SK-N-SH (cell line): Measurements from ENCODE around the gene TRAPPC8. TPM values are rescaled to one million over a fixed set of nuclear protein-coding genes. Genes with fewer than 3 reads are reported as not detected.

Experiments
- CTCF ChIA-PET: fragments of 300-600, 350-600 bp; formaldehyde crosslinking; extraction: SDS; loops from one replicate; lab custom pipeline; 2021; lab: Yijun Ruan, JAX
- POLR2A ChIA-PET: fragments of 350-600 bp; sonication (Branson Sonifier 250); formaldehyde crosslinking; extraction: SDS; loops from one replicate; lab custom pipeline; 2020; ENCODE audit warnings: antibody characterized with exemption, inconsistent platforms; lab: Yijun Ruan, JAX
- DNase-seq: peaks from one replicate; pipeline ENCODE4 v3.0.0; 2012
- H2AFZ ChIP-seq: fragments of 200-600 bp; sonication (generic); 2 replicates; pipeline ENCODE4 v1.8.1; 2016; ENCODE audit warnings: antibody characterized with exemption, mild to moderate bottlenecking, low read depth
- H3F3A ChIP-seq: fragments of 200-600 bp; sonication (generic); replicated peaks from 2 replicates; pipeline ENCODE3; 2016; ENCODE audit warnings: antibody characterized with exemption, mild to moderate bottlenecking; ENCODE audit not compliant: insufficient read depth
- H3K27ac ChIP-seq, 2 experiments: fragments of 200-500 bp in 1 of 2; fragments of 200-600 bp in 1 of 2; sonication (Bioruptor generic) in 1 of 2; sonication (generic), shearing (Covaris generic) in 1 of 2; 2 replicates each; pipeline versions ENCODE4 v1.5.1 to v1.6.1; 2014 to 2016; ENCODE audit warnings: low read depth in 2 of 2, inconsistent platforms in 1 of 2, low read length in 1 of 2, mild to moderate bottlenecking in 1 of 2, mixed read lengths in 1 of 2
- H3K27me3 ChIP-seq: fragments of 200-600 bp; sonication (generic), shearing (Covaris generic); 2 replicates; pipeline ENCODE4 v1.6.1; 2016; ENCODE audit warnings: mixed run types; ENCODE audit not compliant: insufficient read depth
- H3K36me3 ChIP-seq, 2 experiments: fragments of 200-500 bp in 1 of 2; fragments of 200-600 bp in 1 of 2; sonication (Bioruptor generic) in 1 of 2; sonication (generic) in 1 of 2; replicated peaks in 1 of 2; 2 replicates each; pipeline versions ENCODE3 to v1.5.1; 2014 to 2016; ENCODE audit warnings: low read length in 1 of 2, mild to moderate bottlenecking in 1 of 2; ENCODE audit not compliant: insufficient read depth in 2 of 2, control insufficient read depth in 1 of 2
- H3K4me1 ChIP-seq, 2 experiments: fragments of 200-500 bp in 1 of 2; fragments of 200-600 bp in 1 of 2; sonication (Bioruptor generic) in 1 of 2; sonication (generic), shearing (Covaris generic) in 1 of 2; 2 replicates each; pipeline versions ENCODE4 v1.5.1 to v1.6.1; 2014 to 2016; ENCODE audit warnings: low read depth in 1 of 2, low read length in 1 of 2, mixed run types in 1 of 2; ENCODE audit not compliant: insufficient read depth in 2 of 2, control insufficient read depth in 1 of 2
- H3K4me2 ChIP-seq: fragments of 200-600 bp; sonication (generic), shearing (Covaris generic); 2 replicates; pipeline ENCODE4 v1.6.1; 2017; ENCODE audit warnings: mixed run types
- H3K4me3 ChIP-seq, 2 experiments: fragments of 200-500 bp in 1 of 2; fragments of 200-600 bp in 1 of 2; sonication (Bioruptor generic) in 1 of 2; sonication (generic), shearing (Covaris generic) in 1 of 2; 2 replicates each; pipeline versions ENCODE4 v1.5.1 to v1.8.1; 2014 to 2016; ENCODE audit warnings: low read depth in 2 of 2, inconsistent platforms in 1 of 2, low read length in 1 of 2, mild to moderate bottlenecking in 1 of 2, mixed read lengths in 1 of 2, moderate library complexity in 1 of 2
- H3K79me2 ChIP-seq: fragments of 200-600 bp; sonication (generic); 2 replicates; pipeline ENCODE4 v1.8.1; 2017; ENCODE audit warnings: mild to moderate bottlenecking; ENCODE audit not compliant: insufficient read depth
- H3K9ac ChIP-seq: fragments of 200-600 bp; sonication (generic); 2 replicates; pipeline ENCODE4 v1.6.1; 2017; ENCODE audit warnings: mixed run types
- H3K9me2 ChIP-seq: fragments of 200-600 bp; sonication (generic); 2 replicates; pipeline ENCODE4 v1.6.1; 2017; ENCODE audit warnings: mixed run types
- H3K9me3 ChIP-seq: fragments of 200-600 bp; sonication (generic); 2 replicates; pipeline ENCODE4 v1.6.1; 2017; ENCODE audit warnings: mixed run types, mild to moderate bottlenecking, moderate library complexity
- H4K20me1 ChIP-seq: fragments of 200-600 bp; sonication (generic); 2 replicates; pipeline ENCODE4 v1.6.1; 2017; ENCODE audit warnings: mild to moderate bottlenecking, mixed run types; ENCODE audit not compliant: insufficient read depth
- EP300 ChIP-seq, 2 experiments: IDR thresholded peaks; 2 replicates each; pipeline versions ENCODE4 v1.4.0 to v1.6.1; 2012; ENCODE audit warnings: borderline replicate concordance in 1 of 2, low read depth in 1 of 2, low read length in 1 of 2
- EZH2phosphoT487 ChIP-seq: fragments of 200-600 bp; sonication (generic); IDR thresholded peaks from 2 replicates; pipeline ENCODE4 v1.6.1; 2017; ENCODE audit warnings: low read depth, mixed run types, mild to moderate bottlenecking, antibody characterized with exemption, moderate library complexity, borderline replicate concordance
- FOXJ3 ChIP-seq: sonication (generic); formaldehyde crosslinking; IDR thresholded peaks from 2 replicates; pipeline ENCODE4 v1.5.1; 2020; ENCODE audit warnings: mild to moderate bottlenecking, missing genetic modification reagents
- GABPA ChIP-seq: IDR thresholded peaks from 2 replicates; pipeline ENCODE4 v1.4.0; 2012; ENCODE audit warnings: low read depth, mild to moderate bottlenecking
- GATA2 ChIP-seq: sonication (generic); formaldehyde crosslinking; IDR thresholded peaks from 2 replicates; pipeline ENCODE4 v1.5.0; 2020; ENCODE audit warnings: mild to moderate bottlenecking, missing genetic modification reagents
- JUND ChIP-seq: IDR thresholded peaks from 2 replicates; pipeline ENCODE4 v1.4.0; 2012
- MEF2A ChIP-seq: IDR thresholded peaks from 2 replicates; pipeline ENCODE4 v1.4.0; 2012; ENCODE audit warnings: low read depth, borderline replicate concordance
- NFIC ChIP-seq: IDR thresholded peaks from 2 replicates; pipeline ENCODE4 v1.4.0; 2012; ENCODE audit warnings: borderline replicate concordance
- NRF1 ChIP-seq: IDR thresholded peaks from 2 replicates; pipeline ENCODE4 v1.6.1; 2012; ENCODE audit warnings: low read depth, mild to moderate bottlenecking, low read length
- RAD21 ChIP-seq: IDR thresholded peaks from 2 replicates; pipeline ENCODE4 v1.6.1; 2012; ENCODE audit warnings: mild to moderate bottlenecking, low read length
- RCOR1 ChIP-seq: fragments of 150-350 bp; IDR thresholded peaks from 2 replicates; pipeline ENCODE4 v1.6.1; 2017; ENCODE audit warnings: antibody characterized with exemption, low read length
- REST ChIP-seq: IDR thresholded peaks from 2 replicates; pipeline ENCODE4 v1.6.1; 2012; ENCODE audit warnings: mild to moderate bottlenecking, low read depth, low read length, moderate library complexity
- SMC3 ChIP-seq: IDR thresholded peaks from 2 replicates; pipeline ENCODE4 v1.6.1; 2012; ENCODE audit warnings: low read depth, low read length, improper control_type of control experiment
- TAF1 ChIP-seq: IDR thresholded peaks from 2 replicates; pipeline ENCODE4 v1.6.1; 2012; ENCODE audit warnings: low read depth, mild to moderate bottlenecking, low read length, moderate library complexity, borderline replicate concordance
- TEAD4 ChIP-seq: IDR thresholded peaks from 2 replicates; pipeline ENCODE4 v1.4.0; 2012; ENCODE audit warnings: mild to moderate bottlenecking, borderline replicate concordance; ENCODE audit not compliant: insufficient read depth
- USF1 ChIP-seq: IDR thresholded peaks from 2 replicates; pipeline ENCODE4 v1.4.0; 2012; ENCODE audit warnings: low read depth, borderline replicate concordance
- YY1 ChIP-seq: IDR thresholded peaks from 2 replicates; pipeline ENCODE4 v1.4.0; 2012; ENCODE audit warnings: low read depth, mild to moderate bottlenecking
- WGBS: methylation state at CpG from one replicate; pipeline ENCODE4 v1.1.6; 2017; ENCODE audit warnings: low lambda C conversion rate; 5-methylcytosine and 5-hydroxymethylcytosine counted together
- polyA plus RNA-seq, 3 experiments: library from polyadenylated mRNA; depleted of rRNA; stranded (reverse); fragments of >200 nt; gene quantifications; 2 replicates each; pipeline ENCODE4 v1.2.3, GENCODE V29; 2012

Gene TRAPPC8
- polyA plus RNA-seq, 1 of the 3 experiments (the other 2 are of a cell fraction): 14.9 TPM

GRCh38 chr18:31857526-31858106 lies 85.3 kb downstream of the TRAPPC8 start:
- TF ChIP-seq GATA2 (CRISPR knock-in tag) (no peak), RAD21 (no peak), NRF1 (no peak), USF1 (no peak), FOXJ3 (CRISPR knock-in tag) (no peak), TEAD4 (no peak), REST (no peak), SMC3 (no peak), TAF1 (no peak), JUND (no peak), MEF2A (no peak), EZH2phosphoT487 (no peak)
- DNase-seq: no peak
- Histone ChIP-seq H3K4me1 (no peaks in the 10 kb centered on the region), H3K79me2 (no peaks in the 10 kb centered on the region), H2AFZ (no peak overlapping the region), H3K36me3 (peaks cover 53 to 65% of the 10 kb centered on the region in 2 experiments), H3K4me2 (no peak overlapping the region), H3K9ac (no peak overlapping the region), H3K27me3 (no peaks in the 10 kb centered on the region), H3K9me3 (no peaks in the 10 kb centered on the region), H3K4me3 (no peak overlapping the region), H3F3A (no peaks in the 10 kb centered on the region), H3K9me2 (no peaks in the 10 kb centered on the region), H3K27ac (no peak overlapping the region), H4K20me1 (no peaks in the 10 kb centered on the region)
- ChIA-PET CTCF (no interaction called here), POLR2A (no interaction called here)
- 96% methylated on average over 6 of the region's 6 CpGs for WGBS

- DNase-seq: no peak
- H3K9ac ChIP-seq: no peak overlapping the region
- H3K36me3 ChIP-seq: peaks cover 71 to 79% of the 10 kb centered on the region in 2 experiments
- H3K4me3 ChIP-seq: no peak overlapping the region
- WGBS: 93% methylated on average over 1 of the region's 1 CpG
- H3K4me1 ChIP-seq: no peaks in the 10 kb centered on the region
- no peaks in the 10 kb centered on the region for H3K9me3 ChIP-seq
- no peak overlapping the region for H3K4me2 ChIP-seq
- H3K27me3 ChIP-seq: no peaks in the 10 kb centered on the region
- no peaks in the 10 kb centered on the region for H3K9me2 ChIP-seq
- H3K27ac ChIP-seq: no peak overlapping the region
- H3F3A ChIP-seq: no peaks in the 10 kb centered on the region
- no peaks in the 10 kb centered on the region for H3K79me2 ChIP-seq
- H2AFZ ChIP-seq: no peak overlapping the region
- POLR2A ChIA-PET: no interaction called here
- no peaks in the 10 kb centered on the region for H4K20me1 ChIP-seq
- CTCF ChIA-PET: no interaction called here
- TF ChIP-seq GABPA: no peak
- TF ChIP-seq RCOR1: no peak
- TF ChIP-seq NFIC: no peak
- no peak for TF ChIP-seq EP300 (IDR thresholded peaks at IDR 0.05; ENCODE audit: borderline replicate concordance in 1 of 2, low read depth in 1 of 2, low read length in 1 of 2)
- TF ChIP-seq SMC3: no peak
- no peak for TF ChIP-seq TAF1
- TF ChIP-seq REST: no peak
- no peak for TF ChIP-seq YY1
- TF ChIP-seq NRF1: no peak
- TF ChIP-seq MEF2A: no peak
These were observed 92.1 kb downstream of the TRAPPC8 start for GRCh38 chr18:31850844-31851243.
